ENCODE data around the gene PLCL2. TPM values are rescaled to one million over a fixed set of nuclear protein-coding genes. Genes with fewer than 3 reads are reported as not detected.

The PLCL2 gene
- total RNA-seq, 1 experiment from 2014 or later = 32.1 TPM

DNA sequence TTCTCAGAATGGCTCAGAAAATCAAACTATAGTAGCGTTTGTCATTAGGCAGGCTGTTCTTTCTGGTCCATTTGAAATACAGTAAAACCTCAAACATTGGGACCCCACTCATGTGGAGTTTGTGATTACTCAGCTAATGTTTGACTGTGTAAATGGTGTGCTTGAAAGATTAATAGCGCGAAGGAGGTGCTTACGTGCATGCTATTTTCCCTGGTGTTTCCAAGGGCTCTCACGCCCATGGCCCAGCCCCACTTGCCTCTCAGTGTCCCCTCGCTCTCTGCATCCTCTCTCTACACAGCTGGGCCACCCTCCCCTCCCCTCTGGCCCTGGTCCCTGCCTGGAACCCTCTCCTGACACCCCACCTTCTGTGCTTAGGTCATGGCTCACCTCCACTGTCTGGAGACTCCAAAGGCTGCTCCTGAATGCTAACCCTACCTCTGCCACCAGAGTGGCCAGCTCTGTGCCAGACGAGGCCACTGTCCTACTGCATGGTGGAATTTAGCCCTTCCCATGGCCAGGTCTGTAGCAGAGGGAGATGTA, 194.2 kb downstream of the PLCL2 start:
- no peak overlapping the region for H3T11ph ChIP-seq (ENCODE audit: low read length)
- TF ChIP-seq, protein P1, sequence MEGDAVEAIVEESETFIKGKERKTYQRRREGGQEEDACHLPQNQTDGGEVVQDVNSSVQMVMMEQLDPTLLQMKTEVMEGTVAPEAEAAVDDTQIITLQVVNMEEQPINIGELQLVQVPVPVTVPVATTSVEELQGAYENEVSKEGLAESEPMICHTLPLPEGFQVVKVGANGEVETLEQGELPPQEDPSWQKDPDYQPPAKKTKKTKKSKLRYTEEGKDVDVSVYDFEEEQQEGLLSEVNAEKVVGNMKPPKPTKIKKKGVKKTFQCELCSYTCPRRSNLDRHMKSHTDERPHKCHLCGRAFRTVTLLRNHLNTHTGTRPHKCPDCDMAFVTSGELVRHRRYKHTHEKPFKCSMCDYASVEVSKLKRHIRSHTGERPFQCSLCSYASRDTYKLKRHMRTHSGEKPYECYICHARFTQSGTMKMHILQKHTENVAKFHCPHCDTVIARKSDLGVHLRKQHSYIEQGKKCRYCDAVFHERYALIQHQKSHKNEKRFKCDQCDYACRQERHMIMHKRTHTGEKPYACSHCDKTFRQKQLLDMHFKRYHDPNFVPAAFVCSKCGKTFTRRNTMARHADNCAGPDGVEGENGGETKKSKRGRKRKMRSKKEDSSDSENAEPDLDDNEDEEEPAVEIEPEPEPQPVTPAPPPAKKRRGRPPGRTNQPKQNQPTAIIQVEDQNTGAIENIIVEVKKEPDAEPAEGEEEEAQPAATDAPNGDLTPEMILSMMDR (conservative IDR thresholded peaks at IDR 0.05) = no peak
- H2BK12ac ChIP-seq (ENCODE audit: insufficient read length, low read depth, low read length) = no peak overlapping the region
- no peaks in the 10 kb centered on the region for H3K23me2 ChIP-seq (ENCODE audit: insufficient read length, low read depth, low read length, poor library complexity, severe bottlenecking)
- no peak overlapping the region for H3K4ac ChIP-seq (ENCODE audit: low read depth, low read length)
- H3K4me2 ChIP-seq (ENCODE audit: insufficient read depth, insufficient read length, low read length) = no peak overlapping the region
- H2BK15ac ChIP-seq (ENCODE audit: low read depth, low read length) = no peak overlapping the region
- H4K8ac ChIP-seq (replicated peaks; ENCODE audit: insufficient read length, low read depth, low read length) = no peak overlapping the region
- no peak overlapping the region for H2AFZ ChIP-seq (ENCODE audit: low read length)
- H3K9me3 ChIP-seq (ENCODE audit: control insufficient read depth, low read depth, low read length) = no peaks in the 10 kb centered on the region
- Mint-ChIP-seq H3K27me3 (ENCODE audit: low read depth) (no peaks in the 10 kb centered on the region), H3K4me1 (no peaks in the 10 kb centered on the region; a peak in 1 of 4 replicates), H3K36me3 (ENCODE audit: insufficient read depth in 1 of 3, low read depth in 3 of 3) (peaks cover 1 to 47% (median 30%) of the 10 kb centered on the region in 3 experiments; a peak in 5 of 7 replicates), H3K9me3 (no peaks in the 10 kb centered on the region; a peak in 1 of 5 replicates), H3K4me3 (no peak overlapping the region), H3K27ac (no peak overlapping the region)
- no peak overlapping the region for H2BK5ac ChIP-seq (ENCODE audit: insufficient read length, low read length)
- H2BK120ac ChIP-seq (ENCODE audit: low read depth, low read length, poor library complexity, severe bottlenecking) = no peak overlapping the region
- H3K4me1 ChIP-seq (ENCODE audit: insufficient read depth, low read length) = no peaks in the 10 kb centered on the region
- H4K20me1 ChIP-seq (ENCODE audit: control insufficient read depth, insufficient read depth, insufficient read length) = no peaks in the 10 kb centered on the region
- no peak overlapping the region for H3K23ac ChIP-seq (ENCODE audit: insufficient read length, low read depth, low read length)
- no peak overlapping the region for H3K56ac ChIP-seq (ENCODE audit: insufficient read length, low read depth, low read length)
- no peak overlapping the region for H2BK20ac ChIP-seq (ENCODE audit: low read depth, low read length, poor library complexity, severe bottlenecking)
- no peak overlapping the region for H4K5ac ChIP-seq (ENCODE audit: insufficient read length, low read depth, low read length)
- H3K79me2 ChIP-seq (ENCODE audit: insufficient read depth, low read length) = no peaks in the 10 kb centered on the region
- no CpG with 5 or more reads among the region's 7 CpGs for WGBS (ENCODE audit: extremely low coverage, insufficient read length, low lambda C conversion rate)
- H3K14ac ChIP-seq (ENCODE audit: insufficient read depth, low read length) = no peak overlapping the region; the same call in 1 of the 2 replicates
- DNase-seq = no peak
- no peak overlapping the region for H3K27ac ChIP-seq (ENCODE audit: insufficient read length, low read depth, low read length)
- H3K9ac ChIP-seq (ENCODE audit: extremely low read depth, insufficient read length, low read length) = no peak overlapping the region
- no peak overlapping the region for H4K91ac ChIP-seq (ENCODE audit: insufficient read length, low read depth, low read length)
- no peaks in the 10 kb centered on the region for H3K79me1 ChIP-seq (ENCODE audit: insufficient read depth, low read depth, low read length, poor library complexity, severe bottlenecking)
- no peaks in the 10 kb centered on the region for H3K27me3 ChIP-seq (ENCODE audit: insufficient read depth, low read length)
- H3K18ac ChIP-seq (ENCODE audit: insufficient read length, low read depth, low read length) = no peak overlapping the region
- H2AK5ac ChIP-seq (ENCODE audit: insufficient read length, low read length) = no peak overlapping the region
